H4 (cell line): ENCODE measurements around the gene PHC1. TPM values are rescaled to one million over a fixed set of nuclear protein-coding genes. Genes with fewer than 3 reads are reported as not detected.
"Not testable (repeated sequence)": the region's sequence is repeated elsewhere in the genome, so short reads cannot be mapped to it uniquely, and the experiment has no call there.

Experiments
- DNase-seq: peaks from one replicate; pipeline ENCODE4 v3.0.0-alpha.2; 2015; ENCODE audit warnings: low spot score
- total RNA-seq: library from RNA; depleted of rRNA; stranded (reverse); fragments of >200 nt; shearing (Covaris generic); gene quantifications from 2 replicates; pipeline ENCODE4 v1.2.3, GENCODE V29; 2014; rRNA removed

PHC1 gene
- total RNA-seq, result 20.9 and 27.1 TPM in 2 replicates

DNA sequence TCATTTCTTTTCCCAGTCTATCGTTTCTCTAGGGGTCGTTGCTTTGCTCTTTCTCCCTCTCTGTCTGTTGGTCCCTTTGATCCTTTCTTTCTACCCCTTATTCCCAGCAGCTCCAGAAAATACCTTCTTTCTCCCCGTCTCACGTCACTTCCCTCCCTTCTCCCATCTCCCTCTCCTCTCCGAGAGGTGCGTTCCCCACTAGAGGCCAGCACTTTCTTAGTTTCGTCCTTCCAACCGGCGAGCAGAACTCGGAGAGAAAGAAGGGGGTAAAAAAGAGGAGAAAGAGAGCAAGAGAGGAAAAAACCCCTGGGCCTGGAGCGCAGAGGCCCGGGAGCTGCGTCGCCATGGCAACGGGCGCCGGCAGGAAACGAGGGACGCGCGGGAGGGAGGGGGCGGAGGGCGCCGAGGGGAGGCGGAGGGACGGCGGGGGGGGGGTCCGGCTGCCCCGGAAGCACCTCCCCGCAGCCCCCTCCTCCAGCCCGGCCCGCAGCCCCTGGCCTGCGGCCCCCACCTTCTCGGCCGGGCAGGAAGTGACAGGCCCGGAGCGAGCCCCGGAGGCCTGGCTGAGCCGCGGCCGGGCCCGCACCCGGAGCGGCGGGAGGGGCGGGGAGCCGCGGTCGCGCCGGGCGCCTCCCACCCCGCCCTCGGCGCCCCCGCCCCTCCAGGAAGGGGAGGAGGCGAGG, at the start of gene PHC1:
Gene PHC1 (plus strand): TSS at position 477 of the 683 bp plus-strand sequence. CDS start 3,169 bp downstream, outside the sequence.
- DNase-seq, result peak; percentile 83

DNA sequence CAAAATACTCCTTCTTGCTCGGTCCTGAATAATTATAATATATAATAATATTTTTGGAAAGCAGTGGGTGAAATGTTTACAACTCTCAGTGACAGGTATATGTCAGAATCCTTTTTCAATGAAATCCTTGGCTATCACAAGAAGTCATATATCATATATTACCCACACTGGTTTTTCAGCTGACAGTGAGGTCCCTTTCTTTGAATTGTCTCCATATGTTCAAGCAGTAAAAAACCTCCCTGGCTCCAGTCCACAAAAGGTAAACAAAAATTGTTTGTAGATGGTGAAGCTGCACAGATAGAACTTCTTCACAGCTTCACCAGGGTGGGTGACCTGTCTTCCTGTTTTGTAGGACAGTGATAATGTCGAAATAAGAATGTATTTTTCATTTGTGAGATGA, 47.9 kb upstream of the PHC1 start:
- DNase-seq, result no peak

DNA sequence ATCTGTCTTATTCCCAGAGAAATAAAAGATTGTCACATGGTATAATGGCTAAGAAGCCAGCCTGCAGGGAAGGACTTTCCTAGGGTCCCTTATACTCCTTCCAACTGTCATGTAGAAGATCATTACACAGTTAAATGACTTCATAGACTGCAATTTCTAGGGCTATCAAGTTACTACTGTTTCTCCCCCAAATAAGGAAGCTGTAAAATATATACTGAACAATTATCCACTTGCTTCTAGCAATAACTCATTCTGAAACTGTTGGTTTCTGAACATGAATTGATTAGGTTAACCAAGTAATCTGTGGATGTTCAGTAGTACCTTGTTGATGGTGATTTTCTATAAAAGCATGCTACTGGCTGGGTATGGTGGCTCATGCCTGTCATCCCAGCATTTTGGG, 47.3 kb upstream of the PHC1 start:
- DNase-seq, result no peak

DNA sequence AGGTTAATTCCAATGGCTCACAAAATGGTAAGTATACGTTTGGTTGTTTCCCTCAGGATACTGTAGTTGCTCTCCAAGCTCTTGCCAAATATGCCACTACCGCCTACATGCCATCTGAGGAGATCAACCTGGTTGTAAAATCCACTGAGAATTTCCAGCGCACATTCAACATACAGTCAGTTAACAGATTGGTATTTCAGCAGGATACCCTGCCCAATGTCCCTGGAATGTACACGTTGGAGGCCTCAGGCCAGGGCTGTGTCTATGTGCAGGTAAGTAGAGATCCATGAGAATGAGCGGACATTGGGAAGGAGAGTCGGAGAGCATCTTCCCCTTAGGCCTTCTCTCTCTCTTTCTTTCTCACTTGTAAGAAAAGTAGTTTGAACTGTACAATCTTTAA, 46.5 kb upstream of the PHC1 start:
- DNase-seq, result no peak

DNA sequence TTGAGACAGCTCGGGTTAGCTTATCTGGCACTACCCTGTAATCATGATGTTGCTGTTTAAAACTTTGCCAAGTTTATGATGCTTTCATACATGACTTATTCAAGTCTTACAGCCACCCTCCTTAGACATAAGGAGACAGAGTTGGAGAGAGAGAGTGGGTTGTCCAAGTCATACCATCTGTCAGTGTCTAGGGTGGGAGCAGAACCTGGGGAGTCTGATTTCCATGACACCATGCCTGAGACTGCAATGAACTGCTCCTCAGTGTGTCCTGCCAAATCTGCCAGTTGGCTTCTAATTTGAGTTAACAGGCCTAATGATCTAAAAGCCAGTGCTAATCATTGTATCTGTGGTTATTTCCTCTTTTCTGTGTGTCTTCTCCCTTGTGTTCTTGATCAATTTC, 43.7 kb upstream of the PHC1 start:
- DNase-seq, result no peak

DNA sequence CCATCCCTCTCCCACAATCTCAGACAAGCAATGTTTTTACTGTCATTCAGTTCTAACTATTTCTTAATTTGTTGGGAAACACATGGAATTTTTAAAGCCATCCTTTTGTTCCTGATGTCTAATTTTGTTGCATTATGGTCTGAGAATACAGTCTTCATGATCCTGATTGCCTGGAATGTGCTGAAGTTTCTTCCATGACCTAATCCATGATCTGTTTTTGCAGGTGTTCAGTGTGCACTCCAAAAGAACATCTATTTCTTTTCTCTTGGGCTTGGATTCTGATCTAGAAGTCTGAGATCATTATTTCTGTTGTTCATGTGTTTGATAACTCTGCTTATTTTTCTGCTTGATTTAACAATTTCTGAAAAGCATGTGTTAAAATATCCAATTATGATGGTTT, 43.2 kb upstream of the PHC1 start:
- DNase-seq, result no peak

DNA sequence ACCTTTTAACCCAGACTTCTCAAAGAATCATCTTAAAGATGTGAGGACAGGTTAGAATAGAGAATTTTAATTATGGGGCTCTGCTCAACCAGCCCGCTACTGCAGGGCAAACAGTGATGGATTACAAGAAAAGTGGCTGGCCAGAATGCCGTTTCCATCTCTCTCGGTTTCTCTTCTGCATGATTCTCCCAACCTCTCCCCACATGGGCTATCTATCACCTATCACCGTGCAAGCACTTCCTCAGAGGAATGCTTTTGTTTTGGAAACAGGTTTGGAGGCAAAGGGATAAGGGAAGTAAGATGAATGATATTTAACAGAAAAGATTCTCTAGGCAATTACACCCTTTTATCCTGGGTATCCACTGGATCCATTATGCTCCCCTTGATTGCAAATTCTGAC, 37.4 kb upstream of the PHC1 start:
- no peak for DNase-seq

DNA sequence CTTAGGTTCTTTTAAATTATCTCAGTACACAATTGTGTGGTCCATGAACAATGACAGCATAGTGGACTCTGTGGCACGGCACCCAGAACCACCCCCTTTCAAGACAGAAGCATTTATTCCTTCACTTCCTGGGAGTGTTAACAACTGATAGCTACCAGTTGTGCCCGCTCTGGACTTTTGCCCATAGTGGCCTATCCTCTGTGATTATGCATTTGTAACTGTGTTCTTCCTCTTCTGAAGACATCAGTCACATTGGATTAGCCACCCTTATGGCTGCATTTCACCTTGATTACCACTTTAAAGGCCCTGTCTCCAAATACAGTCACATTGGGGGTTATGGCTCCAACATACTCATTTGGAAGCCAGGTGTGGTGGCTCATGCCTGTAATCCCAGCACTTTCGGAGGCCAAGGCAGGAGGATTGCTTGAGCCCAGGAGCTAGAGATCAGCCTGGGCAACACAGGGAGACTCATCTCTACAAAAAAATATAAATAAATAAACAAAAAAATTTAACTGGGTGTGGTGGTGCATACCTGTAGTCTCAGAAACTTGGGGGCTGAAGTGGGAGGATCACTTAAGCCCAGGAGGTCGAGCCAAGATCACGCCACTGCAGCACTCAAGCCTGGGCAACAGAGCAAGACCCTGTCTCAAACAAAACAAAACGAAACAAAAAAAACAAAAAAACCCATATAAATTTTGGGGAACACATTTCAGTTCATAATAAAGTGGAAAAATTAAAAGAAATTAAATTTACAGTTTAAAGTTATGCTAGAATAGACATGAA, 27.6 kb upstream of the PHC1 start:
- DNase-seq, result no peak

DNA sequence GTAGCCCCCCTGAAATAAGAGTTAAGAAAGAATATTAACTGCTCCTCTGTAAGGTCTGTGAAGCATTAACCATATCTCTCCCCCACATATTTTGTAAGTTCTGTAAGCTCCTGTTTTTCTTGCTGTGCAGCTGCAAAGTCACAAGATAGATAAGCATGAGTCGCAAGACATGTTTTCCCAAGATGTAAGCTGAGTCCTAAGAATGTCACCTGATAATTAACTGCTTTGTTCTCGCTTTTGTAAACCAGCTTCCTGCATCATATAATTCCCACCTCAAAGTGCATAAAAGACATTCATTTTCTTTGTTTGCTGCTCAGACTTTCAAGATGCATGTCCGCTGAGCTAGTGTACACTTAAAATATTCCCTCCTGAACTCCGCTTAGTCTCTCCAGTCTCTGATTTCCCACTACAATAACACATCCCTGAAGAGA, 27.0 kb upstream of the PHC1 start:
- no peak for DNase-seq

DNA sequence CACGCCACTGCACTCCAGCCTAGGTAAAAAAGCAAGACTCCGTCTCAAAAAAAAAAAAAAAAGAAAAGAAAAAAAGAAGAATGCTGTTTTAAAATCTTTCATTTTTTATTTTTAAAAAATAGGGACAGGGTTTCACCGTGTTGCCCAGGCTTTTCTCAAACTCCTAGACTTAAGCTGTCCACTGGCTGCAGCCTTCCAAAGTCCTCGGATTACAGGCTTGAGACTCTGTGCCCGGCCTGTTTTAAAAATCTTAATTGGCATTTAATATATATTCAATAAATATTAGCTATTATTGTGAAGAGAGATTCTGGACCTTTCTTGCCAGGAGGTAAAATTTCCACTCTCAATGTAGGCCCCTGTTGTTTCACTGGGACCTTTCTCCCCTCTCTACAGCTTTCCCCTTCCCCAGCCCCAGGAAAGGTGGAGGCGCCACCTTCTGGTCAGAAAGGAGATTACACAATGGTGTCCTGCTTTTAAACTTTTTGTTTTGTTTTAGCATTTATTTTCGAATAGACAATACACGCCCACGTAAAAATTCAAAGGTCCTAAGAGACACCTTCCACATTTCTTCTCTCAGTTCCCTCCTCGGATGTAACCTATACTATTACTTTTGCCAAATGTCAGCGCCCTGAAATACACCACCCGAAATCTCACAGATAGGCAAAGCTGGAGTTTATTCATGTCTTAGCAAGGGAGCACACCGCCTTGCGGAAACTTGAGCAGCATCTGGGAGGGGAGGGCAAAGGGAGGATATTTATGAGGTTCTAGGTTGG, 23.8 kb upstream of the PHC1 start:
- peak; percentile 25 for DNase-seq

DNA sequence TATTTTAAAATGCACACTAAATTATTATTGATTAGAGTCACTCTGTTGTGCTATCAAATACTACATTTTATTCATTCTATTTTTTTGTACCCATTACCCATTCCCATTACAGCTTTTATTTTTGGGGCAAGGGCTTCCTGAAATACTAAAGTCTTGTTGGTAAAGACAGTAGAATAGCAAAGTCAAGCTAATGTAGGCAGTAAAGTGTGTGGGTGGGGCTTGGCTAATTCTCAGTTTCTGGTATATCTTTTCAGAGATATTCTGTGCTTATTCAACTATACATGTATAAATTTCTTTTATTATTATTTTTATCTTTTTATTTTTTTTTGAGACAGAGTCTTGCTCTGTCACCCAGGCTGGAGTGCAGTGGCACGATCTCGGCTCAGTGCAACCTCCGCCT, 22.3 kb upstream of the PHC1 start:
- no peak for DNase-seq

DNA sequence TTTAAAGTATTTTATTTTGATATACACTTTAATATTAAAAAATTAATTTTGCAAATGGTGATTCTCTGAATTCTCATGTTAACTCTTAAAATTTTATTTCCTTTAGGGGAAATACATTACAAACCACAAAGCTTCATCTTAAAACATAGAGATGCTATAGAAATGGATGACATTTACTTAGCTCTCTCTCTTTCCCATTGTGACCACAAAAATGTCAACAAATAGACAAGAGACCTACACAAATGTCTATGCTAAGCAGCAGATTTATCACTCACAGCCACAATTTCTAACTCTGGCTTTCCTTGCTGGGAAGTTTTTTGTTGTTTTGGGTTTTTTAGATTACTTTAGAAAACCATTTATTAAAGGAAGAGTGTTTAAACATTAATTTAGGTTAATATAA, 19.9 kb upstream of the PHC1 start:
- DNase-seq, result no peak

DNA sequence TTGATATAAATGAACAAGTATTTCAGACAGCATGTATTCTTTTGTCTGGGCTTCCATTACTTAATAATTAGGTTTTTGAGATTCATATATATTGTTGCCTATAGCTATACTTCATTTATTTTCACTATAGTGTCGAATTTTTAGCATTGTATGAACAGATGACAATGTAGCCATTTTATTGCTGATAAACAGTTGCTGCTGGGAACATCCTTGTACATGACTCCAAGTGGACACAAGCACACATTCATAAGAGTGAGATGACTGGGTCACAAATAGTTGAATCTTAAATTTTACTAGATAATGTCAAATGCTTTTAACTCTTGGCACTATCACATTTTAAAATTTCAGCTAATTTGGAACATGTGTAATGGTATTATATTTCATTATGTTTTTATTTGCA, 19.3 kb upstream of the PHC1 start:
- DNase-seq, result no peak

DNA sequence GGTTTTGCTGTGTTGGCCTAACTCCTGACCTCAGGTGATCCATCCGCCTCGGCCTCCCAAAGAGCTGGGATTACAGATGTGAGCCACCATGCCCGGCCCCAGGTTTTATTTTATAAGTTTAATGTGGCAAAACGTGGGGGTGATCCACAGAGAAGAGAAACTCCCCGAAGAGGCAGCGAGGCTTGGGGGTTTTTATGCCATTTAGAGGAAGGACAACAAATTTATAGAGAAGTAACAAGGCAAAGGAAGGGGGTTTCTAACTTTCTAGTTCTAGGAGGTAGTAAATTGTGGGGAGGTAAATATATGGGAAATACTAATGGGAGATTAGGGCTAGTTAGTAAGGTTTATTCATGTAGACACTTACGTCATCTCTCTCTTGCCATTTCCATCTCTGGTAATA, 17.2 kb upstream of the PHC1 start:
- no peak for DNase-seq

DNA sequence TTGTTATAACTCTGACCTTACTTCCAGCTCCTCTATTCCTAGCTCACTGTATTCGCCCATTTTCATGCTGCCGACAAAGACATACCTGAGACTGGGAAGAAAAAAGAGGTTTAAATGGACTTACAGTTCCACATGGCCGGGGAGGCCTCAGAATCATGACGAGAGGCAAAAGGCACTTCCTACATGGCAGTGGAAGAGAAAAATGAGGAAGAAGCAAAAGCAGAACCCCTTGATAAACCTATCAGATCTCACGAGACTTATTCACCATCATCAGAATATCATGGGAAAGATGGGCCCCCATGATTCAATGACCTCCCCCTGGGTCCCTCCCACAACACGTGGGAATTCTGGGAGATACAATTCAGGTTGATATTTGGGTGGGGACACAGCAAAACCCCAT, 14.5 kb upstream of the PHC1 start:
- no peak for DNase-seq

DNA sequence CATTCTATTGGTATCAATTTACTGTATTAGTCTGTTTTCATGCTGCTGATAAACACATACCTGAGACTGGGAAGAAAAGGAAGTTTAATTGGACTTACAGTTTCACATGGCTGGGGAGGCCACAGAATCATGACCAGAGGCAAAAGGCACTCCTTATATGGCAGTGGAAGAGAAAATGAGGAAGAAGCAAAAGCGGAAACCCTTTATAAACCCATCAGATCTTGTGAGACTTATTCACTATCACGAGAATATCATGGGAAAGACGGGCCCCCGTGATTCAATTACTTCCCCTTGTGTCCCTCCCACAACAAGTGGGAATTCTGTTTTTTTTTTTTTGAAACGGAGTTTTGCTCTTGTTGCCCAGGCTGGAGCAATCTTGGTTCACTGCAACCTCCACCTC, 11.6 kb upstream of the PHC1 start:
- DNase-seq, result not testable (repeated sequence)

DNA sequence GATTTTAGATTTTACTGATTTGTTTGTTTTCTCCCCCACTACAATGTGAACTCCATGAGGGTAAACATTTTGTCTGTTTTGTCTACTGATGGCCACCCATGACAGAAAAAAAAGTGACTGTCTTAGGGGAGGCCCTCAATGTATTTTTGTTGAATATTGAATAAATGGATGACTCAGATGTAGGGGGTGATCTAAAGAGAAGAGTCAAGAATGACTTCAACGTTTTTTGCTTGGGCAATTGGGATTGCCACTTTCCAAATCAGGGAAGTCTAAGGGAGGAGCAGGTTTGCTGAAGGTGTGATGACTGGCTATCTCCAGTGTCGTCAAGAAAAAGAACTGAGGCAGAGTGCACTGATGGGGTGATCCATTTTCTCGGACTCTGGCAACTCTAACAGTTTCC, 10.7 kb upstream of the PHC1 start:
- DNase-seq, result no peak

DNA sequence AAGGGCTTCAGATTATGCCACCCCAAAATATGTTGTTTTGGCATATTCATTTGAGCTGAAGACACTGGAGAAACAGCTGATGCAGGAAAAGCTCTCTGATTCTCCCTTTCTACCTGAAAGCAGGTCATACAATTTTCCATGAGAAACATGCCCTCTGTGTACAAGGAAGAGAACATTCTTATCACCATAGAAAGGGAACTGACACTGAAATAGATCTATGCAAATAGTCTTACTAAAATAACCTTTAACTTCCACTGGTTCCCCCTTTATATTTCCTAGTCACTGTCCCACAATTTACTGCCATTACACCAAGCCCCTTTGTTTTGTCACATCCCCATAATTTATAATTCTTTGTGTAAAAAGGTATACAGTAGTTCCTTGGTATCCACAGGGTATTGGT, 9.6 kb upstream of the PHC1 start:
- DNase-seq, result no peak

DNA sequence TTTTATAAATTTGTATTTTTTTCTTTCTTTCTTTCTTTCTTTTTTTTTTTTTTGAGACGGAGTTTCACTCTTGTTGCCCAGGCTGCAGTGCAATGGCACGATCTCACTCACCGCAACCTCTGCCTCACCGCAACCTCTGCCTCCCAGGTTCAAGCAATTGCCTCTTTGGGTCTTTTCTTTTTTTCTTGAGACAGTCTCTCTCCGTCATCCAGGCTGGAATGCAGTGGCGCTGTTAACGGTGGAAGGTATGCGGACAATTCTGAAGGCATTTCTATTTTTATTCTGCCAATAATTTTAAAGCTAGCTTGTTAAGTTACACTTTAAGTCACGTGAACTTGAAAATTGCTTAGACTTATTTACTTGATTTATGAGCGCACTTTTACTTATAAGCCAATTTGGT, 8.8 kb upstream of the PHC1 start:
- no peak for DNase-seq

DNA sequence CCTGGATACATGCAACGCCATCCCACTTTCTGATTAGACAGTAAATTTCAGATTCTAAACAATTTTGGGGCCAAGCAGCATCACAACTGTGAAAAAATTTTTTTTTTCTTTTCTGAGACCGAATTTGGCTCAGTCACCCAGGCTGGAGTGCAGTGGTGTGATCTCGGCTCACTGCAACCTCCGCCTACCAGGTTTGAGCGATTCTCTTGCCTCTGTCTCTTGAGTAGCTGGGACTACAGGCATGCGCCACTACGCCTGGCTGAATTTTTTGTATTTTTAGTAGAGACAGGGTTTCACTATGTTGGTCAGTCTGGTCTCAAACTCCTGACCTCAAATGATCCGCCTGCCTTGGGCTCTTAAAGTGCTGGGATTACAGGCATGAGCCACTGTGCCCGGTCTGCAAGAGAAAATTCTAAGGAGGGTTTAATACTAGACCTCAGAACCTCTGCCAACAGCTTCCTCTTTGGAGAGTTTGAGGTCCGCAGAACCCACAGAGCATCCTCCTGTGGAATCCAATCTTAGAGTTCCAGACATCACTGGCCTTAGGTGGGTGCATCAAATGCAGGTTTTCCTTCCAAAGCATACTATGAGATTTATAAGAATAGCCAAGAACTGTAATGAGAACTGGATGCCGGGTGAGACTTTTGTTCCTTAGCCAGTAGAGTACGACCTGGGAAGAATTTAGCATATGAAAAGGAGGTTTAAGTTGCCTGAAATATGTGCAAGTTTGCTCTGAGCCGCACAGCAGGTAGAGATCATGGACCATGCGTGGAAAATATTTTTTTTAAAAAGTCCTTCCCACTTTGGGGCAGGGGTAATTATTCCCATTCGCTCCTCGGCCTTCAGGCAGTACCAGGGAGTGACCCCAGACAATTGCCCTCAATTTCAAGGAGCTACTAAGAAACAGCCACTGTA, 7.8 kb upstream of the PHC1 start:
- no peak for DNase-seq

DNA sequence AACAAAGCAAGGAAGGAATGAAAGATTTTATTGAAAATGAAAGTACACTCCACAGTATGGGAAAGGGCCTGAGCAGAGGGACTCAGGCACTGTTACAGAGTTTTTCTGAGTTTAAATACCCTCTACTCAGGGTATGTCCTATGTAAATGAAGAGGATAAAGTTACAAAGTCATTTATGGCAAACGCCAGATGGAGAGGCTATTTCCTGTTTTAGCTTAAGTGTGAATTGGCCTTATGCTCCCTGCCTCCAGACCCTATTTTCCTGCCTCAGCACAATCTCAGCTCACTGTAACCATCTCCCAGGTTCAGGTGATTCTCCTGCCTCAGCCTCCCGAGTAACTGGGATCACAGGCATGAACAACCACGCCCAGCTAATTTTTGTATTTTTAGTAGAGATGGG, 6.8 kb upstream of the PHC1 start:
- no peak for DNase-seq

DNA sequence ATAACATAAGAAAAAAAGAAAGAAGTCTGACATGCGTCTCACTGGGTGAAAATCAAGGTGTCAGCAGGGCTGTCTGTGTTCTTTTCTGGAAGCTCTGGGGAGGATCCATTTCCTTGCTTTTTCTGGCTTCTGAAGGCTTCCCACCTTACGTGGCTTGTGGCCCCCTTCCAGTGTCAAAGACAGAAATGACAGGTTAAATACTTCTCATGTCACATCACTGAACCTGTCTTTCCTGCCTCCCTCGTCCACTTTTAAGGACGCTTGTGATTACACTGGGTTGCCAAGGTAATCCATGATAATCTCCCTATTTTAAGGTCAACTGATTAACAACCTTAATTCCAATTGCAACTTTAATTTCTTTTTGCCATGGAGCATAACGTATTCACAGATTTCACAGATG, 4.6 kb upstream of the PHC1 start:
- no peak for DNase-seq
